SK-N-SH (cell line): ENCODE results near the gene CD86. TPM values are rescaled to one million over a fixed set of nuclear protein-coding genes. Genes with fewer than 3 reads are reported as not detected.

Experiments
- CTCF ChIA-PET: fragments of 300-600, 350-600 bp; formaldehyde crosslinking; extraction: SDS; loops from one replicate; lab custom pipeline; 2021; lab: Yijun Ruan, JAX
- POLR2A ChIA-PET: fragments of 350-600 bp; sonication (Branson Sonifier 250); formaldehyde crosslinking; extraction: SDS; loops from one replicate; lab custom pipeline; 2020; ENCODE audit warnings: antibody characterized with exemption, inconsistent platforms; lab: Yijun Ruan, JAX
- DNase-seq: peaks from one replicate; pipeline ENCODE4 v3.0.0; 2012
- H2AFZ ChIP-seq: fragments of 200-600 bp; sonication (generic); 2 replicates; pipeline ENCODE4 v1.8.1; 2016; ENCODE audit warnings: antibody characterized with exemption, mild to moderate bottlenecking, low read depth
- H3F3A ChIP-seq: fragments of 200-600 bp; sonication (generic); replicated peaks from 2 replicates; pipeline ENCODE3; 2016; ENCODE audit warnings: antibody characterized with exemption, mild to moderate bottlenecking; ENCODE audit not compliant: insufficient read depth
- H3K27ac ChIP-seq, 2 experiments: fragments of 200-500 bp in 1 of 2; fragments of 200-600 bp in 1 of 2; sonication (Bioruptor generic) in 1 of 2; sonication (generic), shearing (Covaris generic) in 1 of 2; 2 replicates each; pipeline versions ENCODE4 v1.5.1 to v1.6.1; 2014 to 2016; ENCODE audit warnings: low read depth in 2 of 2, inconsistent platforms in 1 of 2, low read length in 1 of 2, mild to moderate bottlenecking in 1 of 2, mixed read lengths in 1 of 2
- H3K27me3 ChIP-seq: fragments of 200-600 bp; sonication (generic), shearing (Covaris generic); 2 replicates; pipeline ENCODE4 v1.6.1; 2016; ENCODE audit warnings: mixed run types; ENCODE audit not compliant: insufficient read depth
- H3K36me3 ChIP-seq, 2 experiments: fragments of 200-500 bp in 1 of 2; fragments of 200-600 bp in 1 of 2; sonication (Bioruptor generic) in 1 of 2; sonication (generic) in 1 of 2; replicated peaks in 1 of 2; 2 replicates each; pipeline versions ENCODE3 to v1.5.1; 2014 to 2016; ENCODE audit warnings: low read length in 1 of 2, mild to moderate bottlenecking in 1 of 2; ENCODE audit not compliant: insufficient read depth in 2 of 2, control insufficient read depth in 1 of 2
- H3K4me1 ChIP-seq, 2 experiments: fragments of 200-500 bp in 1 of 2; fragments of 200-600 bp in 1 of 2; sonication (Bioruptor generic) in 1 of 2; sonication (generic), shearing (Covaris generic) in 1 of 2; 2 replicates each; pipeline versions ENCODE4 v1.5.1 to v1.6.1; 2014 to 2016; ENCODE audit warnings: low read depth in 1 of 2, low read length in 1 of 2, mixed run types in 1 of 2; ENCODE audit not compliant: insufficient read depth in 2 of 2, control insufficient read depth in 1 of 2
- H3K4me2 ChIP-seq: fragments of 200-600 bp; sonication (generic), shearing (Covaris generic); 2 replicates; pipeline ENCODE4 v1.6.1; 2017; ENCODE audit warnings: mixed run types
- H3K4me3 ChIP-seq, 2 experiments: fragments of 200-500 bp in 1 of 2; fragments of 200-600 bp in 1 of 2; sonication (Bioruptor generic) in 1 of 2; sonication (generic), shearing (Covaris generic) in 1 of 2; 2 replicates each; pipeline versions ENCODE4 v1.5.1 to v1.8.1; 2014 to 2016; ENCODE audit warnings: low read depth in 2 of 2, inconsistent platforms in 1 of 2, low read length in 1 of 2, mild to moderate bottlenecking in 1 of 2, mixed read lengths in 1 of 2, moderate library complexity in 1 of 2
- H3K79me2 ChIP-seq: fragments of 200-600 bp; sonication (generic); 2 replicates; pipeline ENCODE4 v1.8.1; 2017; ENCODE audit warnings: mild to moderate bottlenecking; ENCODE audit not compliant: insufficient read depth
- H3K9ac ChIP-seq: fragments of 200-600 bp; sonication (generic); 2 replicates; pipeline ENCODE4 v1.6.1; 2017; ENCODE audit warnings: mixed run types
- H3K9me2 ChIP-seq: fragments of 200-600 bp; sonication (generic); 2 replicates; pipeline ENCODE4 v1.6.1; 2017; ENCODE audit warnings: mixed run types
- H3K9me3 ChIP-seq: fragments of 200-600 bp; sonication (generic); 2 replicates; pipeline ENCODE4 v1.6.1; 2017; ENCODE audit warnings: mixed run types, mild to moderate bottlenecking, moderate library complexity
- H4K20me1 ChIP-seq: fragments of 200-600 bp; sonication (generic); 2 replicates; pipeline ENCODE4 v1.6.1; 2017; ENCODE audit warnings: mild to moderate bottlenecking, mixed run types; ENCODE audit not compliant: insufficient read depth
- CHD2 ChIP-seq: fragments of 150-350 bp; IDR thresholded peaks from 2 replicates; pipeline ENCODE4 v1.6.1; 2018; ENCODE audit warnings: low read length; ENCODE audit not compliant: partially characterized antibody
- FOXJ3 ChIP-seq: sonication (generic); formaldehyde crosslinking; IDR thresholded peaks from 2 replicates; pipeline ENCODE4 v1.5.1; 2020; ENCODE audit warnings: mild to moderate bottlenecking, missing genetic modification reagents
- FOXM1 ChIP-seq: IDR thresholded peaks from 2 replicates; pipeline ENCODE4 v1.4.0; 2012; ENCODE audit warnings: low read depth, mild to moderate bottlenecking
- MEF2A ChIP-seq: IDR thresholded peaks from 2 replicates; pipeline ENCODE4 v1.4.0; 2012; ENCODE audit warnings: low read depth, borderline replicate concordance
- MXI1 ChIP-seq: IDR thresholded peaks from 2 replicates; pipeline ENCODE4 v1.6.1; 2012; ENCODE audit warnings: mild to moderate bottlenecking, low read depth, low read length, improper control_type of control experiment
- POLR2AphosphoS5 ChIP-seq: IDR thresholded peaks from 2 replicates; pipeline ENCODE4 v1.6.1; 2012; ENCODE audit warnings: low read depth, low read length
- REST ChIP-seq: IDR thresholded peaks from 2 replicates; pipeline ENCODE4 v1.6.1; 2012; ENCODE audit warnings: mild to moderate bottlenecking, low read depth, low read length, moderate library complexity
- RXRA ChIP-seq: IDR thresholded peaks from 2 replicates; pipeline ENCODE4 v1.4.0; 2012; ENCODE audit warnings: low read depth, mild to moderate bottlenecking, borderline replicate concordance
- SIN3A ChIP-seq: IDR thresholded peaks from 2 replicates; pipeline ENCODE4 v1.6.1; 2012; ENCODE audit warnings: low read depth, mild to moderate bottlenecking, low read length, moderate library complexity, borderline replicate concordance
- SMC3 ChIP-seq: IDR thresholded peaks from 2 replicates; pipeline ENCODE4 v1.6.1; 2012; ENCODE audit warnings: low read depth, low read length, improper control_type of control experiment
- TAF1 ChIP-seq: IDR thresholded peaks from 2 replicates; pipeline ENCODE4 v1.6.1; 2012; ENCODE audit warnings: low read depth, mild to moderate bottlenecking, low read length, moderate library complexity, borderline replicate concordance
- TEAD4 ChIP-seq: IDR thresholded peaks from 2 replicates; pipeline ENCODE4 v1.4.0; 2012; ENCODE audit warnings: mild to moderate bottlenecking, borderline replicate concordance; ENCODE audit not compliant: insufficient read depth
- USF2 ChIP-seq: fragments of 150-350 bp; IDR thresholded peaks from 2 replicates; pipeline ENCODE4 v1.6.1; 2017; ENCODE audit warnings: antibody characterized with exemption, low read length, low read depth, borderline replicate concordance
- WGBS: methylation state at CpG from one replicate; pipeline ENCODE4 v1.1.6; 2017; ENCODE audit warnings: low lambda C conversion rate; 5-methylcytosine and 5-hydroxymethylcytosine counted together
- polyA plus RNA-seq, 3 experiments: library from polyadenylated mRNA; depleted of rRNA; stranded (reverse); fragments of >200 nt; gene quantifications; 2 replicates each; pipeline ENCODE4 v1.2.3, GENCODE V29; 2012

Gene CD86
- polyA plus RNA-seq, 1 of the 3 experiments (the other 2 are of a cell fraction): not detected

GRCh38 chr3:122111974-122112373 is 56.8 kb downstream of the CD86 start (continued):
- TF ChIP-seq REST (no peak), SIN3A (no peak), CHD2 (no peak), USF2 (no peak)

- Histone ChIP-seq H3K36me3 (no peaks in the 10 kb centered on the region), H3K27ac (no peak overlapping the region), H3K27me3 (no peaks in the 10 kb centered on the region; the same call in 1 of the 2 replicates), H3K79me2 (no peaks in the 10 kb centered on the region), H3K9me2 (no peaks in the 10 kb centered on the region), H3K9ac (no peak overlapping the region), H3K9me3 (no peaks in the 10 kb centered on the region), H3F3A (no peaks in the 10 kb centered on the region), H4K20me1 (no peaks in the 10 kb centered on the region), H3K4me2 (no peak overlapping the region), H2AFZ (no peak overlapping the region), H3K4me3 (no peak overlapping the region), H3K4me1 (no peaks in the 10 kb centered on the region)
- TF ChIP-seq POLR2AphosphoS5 (no peak), FOXM1 (no peak), MEF2A (no peak), TEAD4 (no peak), RXRA (no peak), SIN3A (no peak), TAF1 (no peak), MXI1 (no peak), FOXJ3 (CRISPR knock-in tag) (no peak), SMC3 (no peak)
- CTCF ChIA-PET: no interaction called here
- 0% methylated on average over 1 of the region's 1 CpG for WGBS
- POLR2A ChIA-PET: no interaction called here
- DNase-seq: no peak
These were observed 57.6 kb downstream of the CD86 start for GRCh38 chr3:122112754-122113153.
